HL-60 (cell line): ENCODE results near the gene SUPT6H.

Experiments
- DNase-seq, 2 experiments: peaks; one replicate each; pipeline ENCODE4 v3.0.0-alpha.2; 2010 to 2020; ENCODE audit warnings: low read depth in 1 of 2, low spot score in 1 of 2
- H3K27ac ChIP-seq: fragments of 250-450 bp; sonication (Bioruptor Pico); replicated peaks from 2 replicates; pipeline ENCODE4 v1.5.1; 2020; ENCODE audit warnings: mild to moderate bottlenecking, moderate library complexity
- H3K27me3 ChIP-seq: fragments of 250-450 bp; sonication (Bioruptor Pico); 2 replicates; pipeline ENCODE4 v1.5.1; 2021; ENCODE audit warnings: mild to moderate bottlenecking, moderate library complexity; ENCODE audit not compliant: insufficient read depth, poor library complexity, severe bottlenecking
- H3K4me3 ChIP-seq: replicated peaks from 2 replicates; pipeline ENCODE4 v1.5.1; 2011; ENCODE audit warnings: mild to moderate bottlenecking, control low read depth, low read length; ENCODE audit not compliant: insufficient read depth
- CTCF ChIP-seq: IDR thresholded peaks from one replicate; pipeline ENCODE4 v1.5.1; 2011; ENCODE audit warnings: low read length, control low read depth, inconsistent platforms; ENCODE audit not compliant: insufficient read depth
- GABPA ChIP-seq: IDR thresholded peaks from 2 replicates; pipeline ENCODE4 v1.6.1; 2012; ENCODE audit warnings: low read depth
- POLR2AphosphoS5 ChIP-seq: IDR thresholded peaks from 2 replicates; pipeline ENCODE4 v1.6.1; 2012; ENCODE audit warnings: low read depth
- REST ChIP-seq: IDR thresholded peaks from 2 replicates; pipeline ENCODE4 v1.6.1; 2012; ENCODE audit warnings: low read depth; ENCODE audit not compliant: insufficient replicate concordance
- SPI1 ChIP-seq: IDR thresholded peaks from 2 replicates; pipeline ENCODE4 v1.6.1; 2012; ENCODE audit warnings: low read depth, mild to moderate bottlenecking, borderline replicate concordance

Gene SUPT6H

GRCh38 chr17:28750178-28751047 lies 88.4 kb downstream of the SUPT6H start:
- Histone ChIP-seq H3K27me3 (no peaks in the 10 kb centered on the region), H3K4me3 (no peak overlapping the region), H3K27ac (no peak overlapping the region)
- DNase-seq, result peak; percentile 81 to 93
- peak; percentile 26; the same call in 1 of the 2 replicates for TF ChIP-seq SPI1
- TF ChIP-seq CTCF, result peak; percentile 100
- TF ChIP-seq POLR2AphosphoS5, result no peak

GRCh38 chr17:28751600-28752366 lies 89.8 kb downstream of the SUPT6H start:
- no peaks in the 10 kb centered on the region for H3K27me3 ChIP-seq
- no peak overlapping the region for H3K27ac ChIP-seq
- TF ChIP-seq SPI1 (no peak), GABPA (no peak), POLR2AphosphoS5 (no peak), REST (no peak), CTCF (no peak)
- no peak for DNase-seq
- H3K4me3 ChIP-seq, result no peak overlapping the region
